ENCODE data around the gene RAP1GAP2.

DNA sequence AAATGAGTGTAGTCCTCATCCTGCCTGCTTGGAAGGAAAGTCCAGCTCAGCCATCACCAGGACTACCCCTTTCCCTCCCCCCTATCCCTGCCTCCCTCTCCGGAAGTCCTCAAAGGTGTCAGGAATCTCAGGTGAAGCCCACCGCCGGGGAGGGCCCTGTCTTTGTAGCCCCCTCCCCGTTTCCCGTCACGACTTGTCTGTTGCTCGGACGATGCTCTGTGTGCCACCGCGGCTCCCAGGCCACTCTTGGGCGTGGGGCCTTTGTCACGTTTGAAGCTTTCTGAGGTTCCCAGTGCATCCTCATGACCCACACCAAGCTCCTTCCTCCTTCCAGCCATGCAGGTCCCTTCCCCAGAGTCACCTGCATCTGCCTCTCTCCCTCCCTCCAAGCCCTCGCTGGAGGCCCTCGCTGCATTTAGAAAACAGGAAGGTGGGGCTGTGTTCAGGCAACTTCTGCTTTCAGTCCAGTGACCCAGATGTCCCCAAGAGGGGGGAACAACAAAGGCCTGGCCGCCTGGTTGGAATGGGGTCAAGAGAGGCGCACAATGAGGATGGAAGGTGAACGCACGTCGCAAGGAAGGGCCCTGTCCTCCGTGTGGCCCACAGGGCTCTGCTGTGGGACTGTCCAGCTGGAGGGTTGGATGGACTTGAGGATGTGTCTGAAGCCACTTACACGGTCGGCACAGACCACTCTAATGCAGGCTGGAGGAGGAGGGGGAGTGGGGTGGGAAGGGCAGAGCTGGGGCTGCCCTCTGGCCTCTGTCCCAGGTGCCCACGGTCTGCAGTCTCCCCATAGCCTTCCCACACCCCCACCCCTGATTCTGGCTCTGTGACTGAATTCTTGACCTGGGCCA, 207.3 kb downstream of the RAP1GAP2 start:
- TF ChIP-seq EZH2 (IDR thresholded peaks at IDR 0.05; ENCODE audit: insufficient read depth, poor library complexity, severe bottlenecking), result no peak
- no peak for TF ChIP-seq EZH2phosphoT487 (IDR thresholded peaks at IDR 0.05; ENCODE audit: insufficient read depth, low read depth)
